OCI-LY3 (cell line): ENCODE measurements around the gene BMP2K.

Source experiments
- EZH2phosphoT487 ChIP-seq: fragments of 200-600 bp; shearing (Covaris generic); IDR thresholded peaks from 2 replicates; pipeline ENCODE4 v1.6.1; 2018; ENCODE audit warnings: antibody characterized with exemption, mixed run types, low read depth
- TF ChIP-seq, protein P1 (sequence below): fragments of 200-600, 300-600 bp; sonication (generic); IDR thresholded peaks from 2 replicates; pipeline ENCODE4 v1.5.1; 2014; ENCODE audit warnings: antibody characterized with exemption, low read length, low read depth

DNA sequence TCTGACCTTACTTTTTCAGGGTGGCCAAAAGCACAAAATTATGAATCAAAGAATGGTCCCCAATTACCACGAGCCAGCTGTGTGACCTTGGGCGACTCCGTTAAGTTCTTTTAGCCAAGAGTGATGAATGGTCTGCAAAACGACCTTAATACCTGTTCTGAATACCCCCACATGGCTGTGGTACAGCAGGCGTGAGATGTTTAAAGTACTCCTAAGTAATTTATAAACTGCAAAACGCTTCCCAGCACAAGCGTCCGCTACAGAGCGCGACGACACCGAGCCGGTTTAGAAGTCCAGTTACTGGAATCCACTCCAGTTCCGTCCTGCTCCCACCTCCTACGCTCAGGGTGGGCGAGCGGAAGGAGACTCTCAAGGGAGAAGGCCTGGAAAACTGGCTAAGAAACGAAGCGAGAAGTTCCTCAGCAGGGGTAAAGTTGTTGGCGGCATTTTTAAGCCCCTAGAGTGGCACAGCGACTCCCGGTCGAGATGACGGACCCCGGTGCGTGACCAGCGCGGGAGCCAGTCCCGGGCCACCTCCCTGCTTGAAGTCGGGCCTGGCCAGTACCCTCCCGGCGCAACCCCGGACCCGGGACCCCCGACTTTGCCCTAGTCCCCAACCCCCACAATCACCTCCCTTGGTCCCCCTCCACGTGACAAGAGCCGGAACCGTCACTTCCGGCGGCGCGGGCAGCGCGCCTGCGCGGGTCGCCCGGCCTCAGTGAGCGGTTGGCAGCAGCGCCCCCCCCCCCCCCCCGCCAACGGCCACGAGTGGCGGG, 659 bp upstream of the BMP2K start:
- TF ChIP-seq, protein P1, sequence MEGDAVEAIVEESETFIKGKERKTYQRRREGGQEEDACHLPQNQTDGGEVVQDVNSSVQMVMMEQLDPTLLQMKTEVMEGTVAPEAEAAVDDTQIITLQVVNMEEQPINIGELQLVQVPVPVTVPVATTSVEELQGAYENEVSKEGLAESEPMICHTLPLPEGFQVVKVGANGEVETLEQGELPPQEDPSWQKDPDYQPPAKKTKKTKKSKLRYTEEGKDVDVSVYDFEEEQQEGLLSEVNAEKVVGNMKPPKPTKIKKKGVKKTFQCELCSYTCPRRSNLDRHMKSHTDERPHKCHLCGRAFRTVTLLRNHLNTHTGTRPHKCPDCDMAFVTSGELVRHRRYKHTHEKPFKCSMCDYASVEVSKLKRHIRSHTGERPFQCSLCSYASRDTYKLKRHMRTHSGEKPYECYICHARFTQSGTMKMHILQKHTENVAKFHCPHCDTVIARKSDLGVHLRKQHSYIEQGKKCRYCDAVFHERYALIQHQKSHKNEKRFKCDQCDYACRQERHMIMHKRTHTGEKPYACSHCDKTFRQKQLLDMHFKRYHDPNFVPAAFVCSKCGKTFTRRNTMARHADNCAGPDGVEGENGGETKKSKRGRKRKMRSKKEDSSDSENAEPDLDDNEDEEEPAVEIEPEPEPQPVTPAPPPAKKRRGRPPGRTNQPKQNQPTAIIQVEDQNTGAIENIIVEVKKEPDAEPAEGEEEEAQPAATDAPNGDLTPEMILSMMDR = no peak
- TF ChIP-seq EZH2phosphoT487 = no peak
